ENCODE measurements around the gene CHID1.

The CHID1 gene

DNA sequence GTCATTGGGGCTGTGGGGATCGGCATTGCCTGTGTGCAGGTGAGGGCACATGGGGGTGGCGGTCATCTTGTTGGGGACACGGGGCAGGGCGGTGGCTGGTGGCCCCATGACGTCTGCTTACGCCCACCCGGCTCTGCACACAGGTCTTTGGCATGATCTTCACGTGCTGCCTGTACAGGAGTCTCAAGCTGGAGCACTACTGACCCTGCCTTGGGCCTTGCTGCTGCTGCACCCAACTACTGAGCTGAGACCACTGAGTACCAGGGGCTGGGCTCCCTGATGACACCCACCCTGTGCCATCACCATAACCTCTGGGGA is 72.7 kb downstream of the CHID1 start:
- in situ Hi-C loops (cut with MboI; ENCODE audit: low sequenced_read_pairs): no loop called here

DNA sequence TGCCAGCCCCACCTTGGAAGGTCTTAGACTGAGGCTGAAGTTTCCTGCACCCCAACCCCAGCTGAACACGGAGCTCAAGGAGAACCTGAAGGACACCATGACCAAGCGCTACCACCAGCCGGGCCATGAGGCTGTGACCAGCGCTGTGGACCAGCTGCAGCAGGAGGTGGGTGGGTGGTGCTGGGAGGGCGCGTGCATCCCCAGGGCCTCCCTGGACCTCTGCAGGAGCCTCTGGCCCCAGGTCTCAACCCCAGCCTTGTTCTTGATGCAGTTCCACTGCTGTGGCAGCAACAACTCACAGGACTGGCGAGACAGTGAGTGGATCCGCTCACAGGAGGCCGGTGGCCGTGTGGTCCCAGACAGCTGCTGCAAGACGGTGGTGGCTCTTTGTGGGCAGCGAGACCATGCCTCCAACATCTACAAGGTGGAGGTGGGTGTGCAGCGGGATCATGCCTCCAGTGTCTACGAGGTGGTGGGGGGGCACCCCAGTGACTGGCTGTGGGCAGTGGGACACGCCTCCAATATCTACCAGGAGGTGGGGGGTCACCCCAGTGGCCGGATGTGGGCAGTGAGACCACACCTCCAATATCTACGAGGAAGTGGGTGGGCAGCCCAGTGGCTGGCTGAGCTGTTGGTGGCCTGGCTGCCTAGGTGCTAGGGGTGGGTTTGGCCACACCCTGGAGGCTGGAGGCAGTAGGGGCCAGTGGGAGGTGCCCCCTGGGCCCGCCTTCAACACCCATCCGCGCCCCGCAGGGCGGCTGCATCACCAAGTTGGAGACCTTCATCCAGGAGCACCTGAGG is 73.2 kb downstream of the CHID1 start:
- in situ Hi-C loops (cut with MboI; ENCODE audit: low sequenced_read_pairs): no loop called here

DNA sequence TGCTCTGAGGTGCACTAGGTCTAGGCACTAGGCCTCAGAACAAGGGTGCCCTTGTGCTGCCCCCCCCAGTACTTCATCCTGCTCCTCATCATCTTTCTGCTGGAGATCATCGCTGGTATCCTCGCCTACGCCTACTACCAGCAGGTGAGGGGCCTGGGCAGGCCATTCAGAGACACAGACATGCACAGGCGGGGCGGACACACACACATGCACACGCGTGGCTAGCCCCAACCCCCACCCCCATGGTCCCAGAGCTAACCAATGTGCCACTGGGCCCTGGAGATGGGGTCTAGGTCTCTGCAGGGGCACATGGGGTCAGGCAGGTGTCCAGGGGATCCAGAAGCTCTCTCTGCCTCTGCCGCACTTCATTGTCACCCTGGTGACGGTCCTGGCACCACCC is 73.9 kb downstream of the CHID1 start:
- in situ Hi-C loops (cut with MboI; ENCODE audit: low sequenced_read_pairs): no loop called here

DNA sequence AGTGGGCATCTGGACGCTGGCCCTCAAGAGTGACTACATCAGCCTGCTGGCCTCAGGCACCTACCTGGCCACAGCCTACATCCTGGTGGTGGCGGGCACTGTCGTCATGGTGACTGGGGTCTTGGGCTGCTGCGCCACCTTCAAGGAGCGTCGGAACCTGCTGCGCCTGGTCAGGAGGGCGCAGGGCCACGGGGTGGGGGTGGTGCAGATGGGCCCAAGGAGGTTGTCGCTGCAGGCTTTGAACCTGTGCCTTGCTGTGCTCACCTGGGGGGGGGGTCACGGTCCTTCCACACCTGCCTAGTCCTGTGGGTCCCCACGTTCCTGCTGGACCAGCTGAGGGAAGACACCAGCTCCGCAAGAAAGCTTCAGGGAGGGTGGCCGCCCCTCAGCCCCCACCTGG is 74.3 kb downstream of the CHID1 start:
- in situ Hi-C loops (cut with MboI; ENCODE audit: low sequenced_read_pairs): no loop called here

DNA sequence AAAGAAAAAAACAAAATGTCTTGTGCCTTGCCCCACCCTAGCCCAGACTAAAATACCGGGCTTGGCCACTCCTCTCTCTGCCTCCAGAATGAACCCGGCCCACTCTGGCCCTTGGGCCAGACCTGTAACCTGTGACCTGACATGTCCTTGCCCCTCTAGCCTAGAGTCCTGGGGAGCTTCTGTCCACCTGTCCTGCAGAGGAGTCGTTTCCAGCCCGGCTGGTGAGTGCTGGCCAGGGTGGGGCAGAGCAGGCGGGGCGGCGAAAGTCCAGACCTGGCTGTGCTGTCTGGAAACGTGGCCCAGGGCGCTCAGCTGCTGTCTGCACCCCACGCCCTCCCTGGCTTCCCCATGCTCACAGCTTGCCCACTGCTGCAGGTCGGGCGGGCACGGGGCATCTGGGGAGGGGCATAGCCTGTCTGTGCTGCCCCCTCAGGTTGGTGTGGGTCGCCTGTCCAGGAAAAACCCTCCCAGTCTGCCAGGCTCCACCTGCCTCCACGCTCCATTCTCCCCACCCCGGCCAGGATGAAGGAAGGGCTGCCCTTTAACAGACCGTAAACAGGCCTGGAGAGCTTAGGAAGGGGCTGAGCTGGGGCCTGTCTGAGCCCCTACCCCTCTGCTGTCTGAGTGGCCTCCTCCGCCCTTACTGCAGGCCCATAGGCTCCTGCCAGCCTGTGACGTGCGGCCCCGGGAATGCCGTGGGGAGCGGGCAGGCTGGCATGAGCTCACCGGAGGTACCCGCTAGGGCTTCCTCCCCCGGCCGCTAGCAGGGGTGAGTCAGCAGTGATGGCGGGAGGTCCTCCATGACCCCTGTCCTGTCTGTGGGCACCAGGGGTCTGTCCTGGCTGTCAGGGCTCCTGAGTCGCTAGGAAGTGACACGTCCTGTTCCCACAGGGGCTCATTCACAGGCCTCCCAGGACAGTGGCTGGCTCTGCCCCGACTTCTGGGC is 76.0 kb downstream of the CHID1 start:
- in situ Hi-C loops (cut with MboI; ENCODE audit: low sequenced_read_pairs): no loop called here

DNA sequence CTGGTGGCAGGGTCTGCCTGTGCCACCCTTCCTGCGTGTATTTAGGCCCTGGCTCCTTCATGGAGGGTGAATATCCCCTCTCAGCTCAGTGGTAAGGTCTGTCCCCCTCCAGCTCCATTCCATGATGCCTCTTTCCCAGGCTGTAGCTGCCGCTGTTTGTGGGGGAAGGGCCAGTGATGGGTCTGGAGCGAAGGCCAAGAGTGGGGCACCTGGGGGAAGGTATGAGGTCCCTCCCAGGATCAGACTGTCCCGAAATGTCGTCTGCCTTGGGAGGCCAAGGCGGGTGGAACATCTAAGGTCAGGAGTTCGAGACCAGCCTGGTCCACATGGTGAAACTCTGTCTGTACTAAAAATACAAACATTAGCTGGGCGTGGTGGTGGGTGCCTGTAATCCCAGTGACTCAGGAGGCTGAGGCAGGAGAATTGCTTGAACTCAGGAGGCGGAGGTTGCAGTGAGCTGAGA is 76.7 kb downstream of the CHID1 start:
- in situ Hi-C loops (cut with MboI; ENCODE audit: low sequenced_read_pairs): no loop called here

DNA sequence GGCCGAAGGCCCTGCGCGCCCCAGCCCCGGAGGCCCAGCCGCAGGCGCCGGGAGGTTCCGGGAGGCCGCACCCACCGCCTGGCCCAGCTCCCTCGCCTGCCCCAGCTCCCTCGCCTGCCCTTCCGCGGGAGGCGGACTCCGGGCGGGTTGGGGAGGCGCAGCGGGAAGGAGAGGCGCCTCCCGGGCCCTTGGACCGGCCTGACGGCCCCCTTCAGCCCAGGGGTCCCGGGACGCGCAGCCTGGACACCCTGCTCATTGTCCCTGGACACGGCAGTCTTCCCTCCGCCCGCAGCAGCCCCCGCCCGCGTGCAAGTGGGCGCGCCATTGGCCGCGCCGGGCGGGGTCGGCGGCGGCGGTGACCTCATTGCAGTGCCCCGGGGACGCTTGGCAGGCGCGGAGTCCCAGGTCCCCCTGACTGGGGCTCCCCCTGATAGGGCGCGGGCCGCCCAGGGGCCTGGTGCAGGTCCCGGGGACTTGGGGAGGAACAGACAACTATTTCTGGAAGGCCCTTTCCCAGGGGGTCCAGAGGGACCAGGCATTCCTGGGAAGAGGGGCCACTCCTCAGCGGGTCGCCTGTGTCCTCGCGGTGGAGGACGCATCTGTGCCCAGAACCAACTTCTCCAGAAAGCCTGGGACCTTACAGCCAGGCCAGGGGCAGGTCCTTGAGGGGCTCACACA is 77.4 kb downstream of the CHID1 start:
- in situ Hi-C loops (cut with MboI; ENCODE audit: low sequenced_read_pairs): no loop called here

DNA sequence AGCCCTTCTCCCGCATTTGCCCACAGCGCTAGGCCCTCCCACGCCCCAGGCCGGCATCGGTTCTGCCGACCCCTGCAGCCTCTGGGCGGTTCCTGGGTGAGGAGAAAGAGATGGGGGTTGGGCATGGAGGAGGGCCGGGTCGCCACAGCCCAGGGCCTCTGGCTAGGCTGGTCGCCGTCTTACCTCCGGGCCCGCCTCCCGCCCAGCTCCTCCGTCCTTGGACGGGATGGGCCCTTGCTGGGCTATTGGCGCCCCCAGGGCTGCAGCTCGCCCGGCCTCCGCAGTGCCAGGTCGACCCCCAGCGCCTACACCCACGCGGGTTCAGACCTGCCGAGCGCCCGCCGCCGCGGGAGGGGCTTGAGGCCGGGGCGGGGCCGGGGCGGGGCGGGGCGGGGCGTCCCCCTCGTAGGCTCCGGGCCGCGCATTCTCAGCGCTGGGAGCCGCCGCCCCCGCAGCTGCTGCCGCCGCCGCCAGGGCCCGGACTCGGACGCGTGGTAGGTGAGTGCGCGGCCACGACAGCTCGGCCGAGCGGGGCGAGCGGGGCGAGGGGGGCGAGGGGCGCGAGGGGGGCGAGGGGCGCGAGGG is 78.0 kb downstream of the CHID1 start, which contains the start of gene CD151:
TSS of gene CD151 (plus strand) at position 424 of the 585 bp plus-strand sequence. CDS start 3,118 bp downstream, outside the sequence.
- in situ Hi-C loops (cut with MboI; ENCODE audit: low sequenced_read_pairs): no loop called here

DNA sequence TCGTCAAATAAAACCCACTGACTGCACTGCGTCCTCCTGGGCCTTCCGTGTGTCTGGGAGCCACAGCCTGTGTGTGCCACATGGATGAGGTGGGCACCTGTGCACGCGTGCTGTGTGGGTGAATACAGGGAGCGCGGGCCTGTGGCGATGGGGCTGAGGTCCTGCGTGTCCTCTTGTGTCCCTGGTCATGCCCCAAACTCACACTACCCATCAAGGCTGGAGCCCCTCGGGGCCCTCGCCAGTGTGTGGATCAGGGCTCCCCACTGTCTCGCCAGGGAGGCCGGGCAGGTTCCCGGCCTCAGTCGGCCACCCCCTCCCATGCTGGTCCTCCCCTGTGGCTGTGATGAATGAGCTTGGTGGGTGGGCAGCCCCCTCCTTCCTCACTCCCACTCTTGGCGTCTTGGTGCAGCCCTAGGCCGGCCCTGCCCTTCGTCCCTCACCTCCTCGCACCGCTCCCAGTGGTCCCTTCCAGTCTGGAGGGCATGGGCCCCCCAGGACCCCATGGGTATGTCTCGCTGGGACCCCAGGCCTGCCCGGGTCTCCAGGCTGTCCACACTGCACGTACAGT is 78.6 kb downstream of the CHID1 start:
- in situ Hi-C loops (cut with MboI; ENCODE audit: low sequenced_read_pairs): no loop called here

DNA sequence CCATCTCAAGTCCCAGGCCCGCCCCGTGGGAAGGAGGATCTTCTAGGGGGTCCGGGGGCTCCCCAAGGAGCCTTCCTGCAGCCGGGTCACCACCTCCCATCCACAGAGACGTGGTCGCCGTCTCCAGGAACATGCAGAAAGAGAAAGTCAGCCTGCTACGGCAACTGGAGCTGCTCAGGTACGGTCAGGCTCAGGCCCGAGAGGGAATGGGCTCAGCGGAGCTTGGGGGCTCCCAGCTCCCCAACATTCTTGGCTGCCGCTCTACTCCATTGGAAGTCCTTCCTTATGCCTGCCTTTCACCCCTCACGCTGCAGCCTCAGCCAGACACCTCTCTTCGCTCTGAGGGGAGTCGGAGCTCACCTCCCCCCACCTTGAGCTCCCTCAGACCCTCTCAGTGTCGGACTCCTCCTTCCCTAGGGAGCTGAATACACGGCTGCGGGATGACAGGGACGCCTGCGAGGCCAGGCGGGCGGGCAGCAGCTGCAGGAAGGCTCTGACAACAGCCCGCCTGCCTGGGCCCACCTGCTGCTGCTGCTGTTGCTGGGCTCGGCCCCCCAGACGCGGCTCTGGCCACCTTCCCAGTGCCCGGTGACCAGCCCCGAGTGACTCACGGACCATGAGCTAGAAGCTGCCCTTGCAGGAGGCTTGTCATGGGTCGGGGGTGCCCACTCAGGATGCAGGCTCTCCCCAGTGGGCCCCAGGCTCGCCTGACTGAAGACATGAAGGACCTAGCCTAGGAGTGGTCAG is 79.3 kb downstream of the CHID1 start:
- in situ Hi-C loops (cut with MboI; ENCODE audit: low sequenced_read_pairs): no loop called here

DNA sequence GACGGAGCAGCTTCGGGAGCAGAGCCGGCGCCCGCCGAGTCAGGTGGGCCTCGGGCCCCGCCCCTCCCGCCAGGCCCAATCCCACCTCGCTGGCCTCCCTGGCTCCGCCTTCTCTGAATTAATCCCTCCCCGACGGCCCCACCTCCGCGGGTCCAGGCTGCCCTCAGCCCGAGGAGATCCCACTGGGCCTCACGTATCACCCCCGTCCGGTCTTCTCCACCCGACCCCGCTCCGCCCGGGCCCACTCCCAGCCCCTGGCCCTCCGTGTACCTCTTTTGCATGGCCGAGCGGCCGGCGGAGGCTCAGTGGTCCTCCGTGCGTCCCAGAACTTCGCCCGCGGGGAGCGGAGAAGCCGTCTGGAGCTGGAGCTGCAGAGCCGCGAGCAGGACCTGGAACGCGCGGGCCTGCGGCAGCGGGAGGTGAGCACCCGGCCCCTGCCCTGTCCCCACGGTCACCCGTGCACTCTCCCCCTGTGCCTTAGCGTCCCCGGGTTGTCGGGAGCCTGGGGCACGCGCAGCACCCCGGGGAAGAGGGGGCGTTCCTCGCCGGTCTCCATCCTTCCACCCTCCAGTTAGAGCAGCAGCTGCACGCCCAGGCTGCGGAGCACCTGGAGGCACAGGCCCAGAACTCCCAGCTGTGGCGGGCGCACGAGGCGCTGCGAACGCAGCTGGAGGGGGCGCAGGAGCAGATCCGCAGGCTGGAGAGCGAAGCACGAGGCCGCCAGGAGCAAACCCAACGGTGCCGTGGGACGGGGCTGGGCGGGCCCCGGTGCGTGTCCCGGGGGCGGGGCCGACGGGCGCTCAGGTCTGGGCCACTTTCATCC is 80.1 kb downstream of the CHID1 start:
- in situ Hi-C loops (cut with MboI; ENCODE audit: low sequenced_read_pairs): no loop called here

DNA sequence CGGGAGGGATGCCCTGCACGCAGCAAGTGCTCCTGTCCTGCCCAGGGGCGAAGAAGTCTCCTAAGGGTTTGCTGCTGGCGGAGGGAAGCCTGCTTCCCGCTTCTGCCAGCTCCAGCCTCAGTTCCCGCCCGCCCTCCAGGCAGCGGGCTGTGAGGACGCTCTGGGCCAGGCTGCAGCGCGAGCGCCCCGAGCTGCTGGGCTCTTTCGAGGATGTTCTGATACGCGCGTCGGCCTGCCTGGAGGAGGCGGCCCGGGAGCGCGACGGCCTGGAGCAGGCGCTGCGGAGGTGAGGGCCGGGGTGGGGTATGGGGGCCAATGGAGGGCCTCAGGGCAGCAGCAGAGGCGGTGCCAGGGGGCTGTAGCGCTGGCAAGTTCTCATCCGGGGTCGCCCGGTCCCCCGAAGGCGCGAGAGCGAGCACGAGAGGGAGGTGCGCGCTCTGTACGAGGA is 80.7 kb downstream of the CHID1 start:
- in situ Hi-C loops (cut with MboI; ENCODE audit: low sequenced_read_pairs): no loop called here

DNA sequence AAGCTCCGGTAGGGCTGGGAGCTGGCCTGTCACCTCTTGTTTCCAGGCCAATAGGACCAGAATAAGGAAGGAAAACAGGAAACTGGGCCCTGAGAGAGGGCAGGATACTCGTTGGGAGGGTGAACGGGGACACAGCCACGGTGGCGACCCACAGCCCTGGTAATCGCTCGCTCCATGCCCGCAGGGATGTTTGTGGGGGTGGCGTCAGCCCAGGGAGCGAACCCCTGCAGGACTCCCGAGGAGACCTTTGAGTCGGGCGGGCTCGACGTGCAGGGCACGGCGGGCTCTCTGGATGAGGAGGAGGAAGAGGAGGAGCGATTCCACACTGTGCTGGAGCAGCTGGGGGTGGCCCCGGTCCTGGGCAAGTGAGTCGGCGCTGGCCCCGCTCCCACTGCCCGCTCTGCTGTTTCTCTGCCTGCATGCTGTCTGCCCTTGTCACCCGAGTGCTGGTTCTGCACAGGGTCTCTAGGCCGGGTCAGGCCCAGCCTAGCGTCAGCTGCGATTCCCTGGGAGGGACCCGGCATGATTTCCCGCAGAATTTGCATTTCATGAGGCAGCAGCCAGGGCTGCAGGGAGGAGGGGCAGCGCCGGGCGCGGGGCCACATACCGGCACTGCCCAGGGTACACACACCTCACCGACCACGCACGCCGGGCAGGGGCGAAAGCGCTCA is 81.3 kb downstream of the CHID1 start:
- in situ Hi-C loops (cut with MboI; ENCODE audit: low sequenced_read_pairs): no loop called here

DNA sequence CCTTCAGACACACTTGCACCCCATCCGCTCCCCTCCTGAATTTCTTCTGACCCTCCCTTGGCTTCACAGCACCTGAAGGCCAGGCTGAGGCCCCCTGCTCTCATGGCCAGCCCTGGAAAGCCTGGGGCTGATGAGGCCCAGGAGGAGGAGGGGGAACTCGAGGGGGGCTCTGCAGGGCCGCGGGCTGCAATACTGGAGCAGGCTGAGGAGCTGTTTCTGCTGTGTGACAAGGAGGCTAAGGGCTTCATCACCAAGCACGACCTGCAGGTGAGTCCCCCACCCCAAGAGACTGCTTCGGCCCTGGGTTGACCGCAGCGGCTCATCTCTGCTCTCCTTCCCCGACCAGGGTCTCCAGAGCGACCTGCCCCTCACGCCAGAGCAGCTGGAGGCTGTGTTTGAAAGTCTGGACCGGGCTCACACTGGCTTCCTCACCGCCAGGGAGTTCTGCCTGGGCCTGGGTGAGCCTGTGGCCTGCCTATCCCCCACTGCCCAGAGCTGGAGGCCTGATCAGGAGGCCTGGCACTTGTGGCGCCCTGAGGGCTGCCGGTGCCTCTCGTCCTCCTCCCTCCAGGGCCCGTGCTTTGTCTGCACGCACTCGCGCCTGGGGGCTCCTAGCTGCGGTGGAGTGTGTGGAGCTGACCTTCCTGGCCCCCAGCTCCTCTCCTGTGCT is 82.0 kb downstream of the CHID1 start:
- in situ Hi-C loops (cut with MboI; ENCODE audit: low sequenced_read_pairs): no loop called here

DNA sequence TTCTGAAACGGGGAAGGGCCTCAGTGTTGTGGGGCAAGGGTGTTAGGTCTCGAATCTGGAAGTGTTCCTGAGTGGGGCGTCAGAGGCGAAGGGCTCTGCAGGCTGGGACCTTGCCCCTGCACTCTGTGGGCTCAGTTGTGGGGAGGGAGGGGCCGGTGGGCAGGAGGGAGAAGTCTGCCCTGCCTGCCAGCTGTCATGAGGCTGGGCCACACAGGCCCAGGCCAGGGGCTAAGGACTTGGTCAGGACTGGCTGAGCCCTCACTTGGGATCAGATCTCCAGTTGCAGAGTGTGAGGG is 82.8 kb downstream of the CHID1 start, which contains the start of gene CRACR2B:
TSS of gene CRACR2B (plus strand) at position 23 of the 296 bp plus-strand sequence. CDS start 689 bp downstream, outside the sequence.
- in situ Hi-C loops (cut with MboI; ENCODE audit: low sequenced_read_pairs): no loop called here

DNA sequence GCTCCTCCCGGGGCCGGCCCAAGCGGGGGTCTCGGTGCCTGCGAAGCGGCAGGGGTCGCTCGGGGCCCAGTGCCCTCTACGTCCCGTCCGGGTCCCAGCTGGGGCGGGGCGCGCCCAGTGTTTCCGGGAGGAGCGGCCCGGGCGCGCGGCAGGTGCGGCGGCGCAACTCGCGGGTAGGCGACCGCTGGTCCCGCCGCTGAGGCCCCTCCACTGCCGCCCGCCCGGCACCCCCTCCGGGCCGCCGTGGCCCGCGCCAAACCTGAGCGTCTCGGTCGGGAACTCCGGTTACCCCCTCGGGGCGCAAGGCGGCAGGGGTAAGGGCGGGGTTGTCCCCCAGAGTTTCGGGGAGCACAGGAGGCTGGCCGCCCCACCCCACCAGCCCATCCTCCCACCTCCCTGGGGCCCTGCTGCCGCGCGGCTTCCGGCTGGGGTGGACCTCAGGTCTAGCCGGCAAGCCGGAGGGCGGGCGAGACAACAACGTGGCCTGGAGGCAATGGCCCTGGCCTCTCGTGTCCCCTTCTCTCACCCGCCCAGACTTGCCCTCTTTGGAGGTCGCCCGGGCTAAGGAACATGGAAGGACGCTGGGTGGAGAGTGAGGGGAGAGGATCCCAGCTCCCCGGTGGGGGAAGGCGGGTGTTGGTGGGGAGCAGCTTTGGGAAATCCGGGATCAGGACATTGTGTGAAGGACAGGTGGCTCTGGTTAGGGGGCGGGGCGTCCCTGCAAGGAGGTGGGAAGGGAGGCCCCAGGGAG is 83.3 kb downstream of the CHID1 start:
- in situ Hi-C loops (cut with MboI; ENCODE audit: low sequenced_read_pairs): no loop called here

DNA sequence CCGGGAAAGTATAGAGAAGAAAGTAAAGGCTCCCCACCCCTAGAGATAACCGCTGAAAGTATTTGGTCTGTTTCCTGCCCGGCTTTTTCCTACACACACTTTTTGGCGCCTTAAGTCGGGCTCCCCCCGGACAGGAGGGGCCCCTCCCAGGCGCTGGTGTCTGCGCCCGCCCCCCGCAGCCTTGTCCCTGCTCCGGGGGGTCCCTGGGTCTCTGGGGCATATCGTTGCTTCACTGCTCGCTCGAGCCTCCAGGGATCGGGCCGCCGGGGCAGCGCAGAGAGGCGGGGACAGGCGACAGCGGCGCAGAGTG is 83.8 kb downstream of the CHID1 start:
- in situ Hi-C loops (cut with MboI; ENCODE audit: low sequenced_read_pairs): no loop called here

Data from HL-60/S4 treated with phorbol 12-myristate 13-acetate at 8.2 ng/mL for 4 days and 3 days (cell line).